ENCODE results near the gene NHERF1. TPM values are rescaled to one million over a fixed set of nuclear protein-coding genes. Genes with fewer than 3 reads are reported as not detected.

The NHERF1 gene
- total RNA-seq, 1 experiment from 2014 or later, result 83.6 TPM

DNA sequence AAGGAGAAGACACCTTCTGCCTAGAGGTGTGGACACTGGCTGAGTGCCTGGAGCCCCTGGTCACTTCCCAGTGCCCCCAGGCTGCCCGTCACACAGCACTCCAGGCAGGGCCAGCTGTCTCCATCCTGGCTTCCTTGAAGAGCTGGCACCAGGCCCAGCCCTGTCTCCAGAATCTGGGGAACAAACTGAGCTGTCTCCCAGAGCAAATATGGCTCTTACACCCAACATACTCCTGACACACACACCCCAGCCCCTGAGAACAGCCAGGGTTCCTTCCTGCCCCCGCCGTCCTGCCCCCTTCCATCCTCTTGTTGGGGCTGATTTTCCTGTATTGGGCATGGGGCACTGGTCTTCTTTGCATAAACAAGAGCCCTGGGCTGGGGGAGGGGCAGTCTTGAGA lies 9.1 kb downstream of the NHERF1 start:
- Histone ChIP-seq H3K9me3 (ENCODE audit: insufficient read depth, low read depth) (no peaks in the 10 kb centered on the region), H3K79me2 (ENCODE audit: low read depth) (peaks cover 52% of the 10 kb centered on the region), H3K27ac (no peak overlapping the region), H3K27me3 (ENCODE audit: insufficient read depth, low read depth) (no peaks in the 10 kb centered on the region), H3K4me2 (no peak overlapping the region), H3K9me2 (ENCODE audit: insufficient read depth) (no peaks in the 10 kb centered on the region), H3F3A (ENCODE audit: insufficient read depth, low read depth) (peaks cover 4% of the 10 kb centered on the region; the same call in 1 of the 2 replicates), H3K36me3 (ENCODE audit: low read depth) (peaks cover 3% of the 10 kb centered on the region; the same call in 1 of the 2 replicates), H3K4me3 (no peak overlapping the region), H4K20me1 (ENCODE audit: insufficient read depth) (peaks cover 16% of the 10 kb centered on the region), H2AFZ (no peak overlapping the region), H3K4me1 (replicated peaks; ENCODE audit: insufficient read depth) (peaks cover 57% of the 10 kb centered on the region)
- no TSS peak for BruUV-seq (replicated peaks)
- intact Hi-C loops (cut with micrococcal nuclease; ENCODE audit: unreplicated experiment), result no loop called here
- DNase-seq, result peak in 1 of 2 experiments; percentile 56
- ChIA-PET CTCF (no interaction called here), POLR2A (ENCODE audit: unreplicated experiment) (interaction anchor here (0.6 kb wide), 2 partner anchors 255 to 333 kb away, joined by 3 read pairs; no protein-coding TSS in a partner anchor)
- TF ChIP-seq EZH2 (IDR thresholded peaks at IDR 0.05; ENCODE audit: low read depth), result no peak
- TF ChIP-seq CTCF (conservative IDR thresholded peaks at IDR 0.05), result no peak

- TF ChIP-seq CTCF (conservative IDR thresholded peaks at IDR 0.05) (no peak), EZH2 (IDR thresholded peaks at IDR 0.05; ENCODE audit: low read depth) (no peak)
- intact Hi-C loops (cut with micrococcal nuclease; ENCODE audit: unreplicated experiment), result loop anchor here (1.0 kb wide), 1 partner anchor 8 kb away; no protein-coding TSS in a partner anchor
- peaks cover 47% of the 10 kb centered on the region for H3K79me2 ChIP-seq (ENCODE audit: low read depth)
- no peaks in the 10 kb centered on the region for H3K36me3 ChIP-seq (ENCODE audit: low read depth)
- H2AFZ ChIP-seq, result no peak overlapping the region
- no TSS peak for BruUV-seq (replicated peaks)
- peak; percentile 26 to 65 for DNase-seq
- H3K9me2 ChIP-seq (ENCODE audit: insufficient read depth), result no peaks in the 10 kb centered on the region
- ChIA-PET CTCF (no interaction called here), POLR2A (ENCODE audit: unreplicated experiment) (interaction anchor here (0.6 kb wide), 3 partner anchors 115 to 333 kb away, joined by 3 to 4 read pairs (median 3); no protein-coding TSS in a partner anchor)
- H3K4me3 ChIP-seq, result no peak overlapping the region
- no peak overlapping the region for H3K27ac ChIP-seq
- peaks cover 9% of the 10 kb centered on the region for H4K20me1 ChIP-seq (ENCODE audit: insufficient read depth)
- H3K4me2 ChIP-seq, result peak overlapping the region; percentile 81; the same call in 1 of the 2 replicates
- peaks cover 51% of the 10 kb centered on the region for H3K4me1 ChIP-seq (replicated peaks; ENCODE audit: insufficient read depth)
- H3F3A ChIP-seq (ENCODE audit: insufficient read depth, low read depth), result peaks cover 4% of the 10 kb centered on the region; the same call in 1 of the 2 replicates
- H3K27me3 ChIP-seq (ENCODE audit: insufficient read depth, low read depth), result no peaks in the 10 kb centered on the region
- no peaks in the 10 kb centered on the region for H3K9me3 ChIP-seq (ENCODE audit: insufficient read depth, low read depth)
Measured at GRCh38 chr17:74757931-74758847, 9.8 kb downstream of the NHERF1 start.

DNA sequence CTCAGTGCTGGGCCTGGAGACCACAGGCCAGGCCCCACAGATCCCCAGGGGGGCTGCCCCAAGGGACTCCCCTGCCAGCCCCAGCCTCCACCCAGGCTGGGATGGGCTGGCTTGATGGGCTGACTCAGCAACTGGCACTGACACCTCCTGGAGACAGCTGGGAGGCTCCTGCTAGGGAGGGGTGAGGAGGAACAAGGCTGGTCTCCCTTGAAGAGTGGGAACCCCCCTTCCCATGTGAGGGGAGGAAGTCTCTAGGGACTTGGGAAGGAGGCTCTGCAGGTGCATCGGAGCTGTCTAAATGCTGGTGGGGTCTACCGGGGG lies 10.4 kb downstream of the NHERF1 start:
- BruUV-seq (replicated peaks), result no TSS peak

More for the DNA sequence above, 10.4 kb downstream of the NHERF1 start:
- Histone ChIP-seq H4K20me1 (ENCODE audit: insufficient read depth) (peaks cover 9% of the 10 kb centered on the region), H3K27me3 (ENCODE audit: insufficient read depth, low read depth) (no peaks in the 10 kb centered on the region), H3K27ac (no peak overlapping the region), H3K4me2 (peak overlapping the region; percentile 81), H3F3A (ENCODE audit: insufficient read depth, low read depth) (peaks cover 4% of the 10 kb centered on the region; the same call in 1 of the 2 replicates), H3K9me2 (ENCODE audit: insufficient read depth) (no peaks in the 10 kb centered on the region), H3K79me2 (ENCODE audit: low read depth) (peaks cover 41% of the 10 kb centered on the region), H3K36me3 (ENCODE audit: low read depth) (no peaks in the 10 kb centered on the region), H3K9me3 (ENCODE audit: insufficient read depth, low read depth) (no peaks in the 10 kb centered on the region), H2AFZ (no peak overlapping the region), H3K4me1 (replicated peaks; ENCODE audit: insufficient read depth) (peaks cover 50% of the 10 kb centered on the region), H3K4me3 (no peak overlapping the region)
- DNase-seq, result peak in 1 of 2 experiments; percentile 31
- TF ChIP-seq CTCF (conservative IDR thresholded peaks at IDR 0.05), result no peak
- TF ChIP-seq EZH2 (IDR thresholded peaks at IDR 0.05; ENCODE audit: low read depth), result no peak
- intact Hi-C loops (cut with micrococcal nuclease; ENCODE audit: unreplicated experiment), result loop anchor here (1.0 kb wide), 1 partner anchor 9 kb away; no protein-coding TSS in a partner anchor
- POLR2A ChIA-PET (ENCODE audit: unreplicated experiment), result interaction anchor here (0.6 to 1.7 kb wide), 3 partner anchors 10 to 115 kb away, joined by 4 to 7 read pairs (median 7); no protein-coding TSS in a partner anchor
- CTCF ChIA-PET, result interaction anchor here (1.8 kb wide), 1 partner anchor 102 kb away, joined by 6 read pairs; no protein-coding TSS in a partner anchor
